A204.1 (cell line): ENCODE measurements around the gene EEF1A1.

Experiments used
- FAIRE-seq: peaks from 2 replicates; lab custom pipeline; 2012; peaks lifted over from hg19 to GRCh38; lab: Jason Lieb, UNC

The EEF1A1 gene

GRCh38 chr6:73504160-73504559, 16.7 kb downstream of the EEF1A1 start:
- no peak for FAIRE-seq

DNA sequence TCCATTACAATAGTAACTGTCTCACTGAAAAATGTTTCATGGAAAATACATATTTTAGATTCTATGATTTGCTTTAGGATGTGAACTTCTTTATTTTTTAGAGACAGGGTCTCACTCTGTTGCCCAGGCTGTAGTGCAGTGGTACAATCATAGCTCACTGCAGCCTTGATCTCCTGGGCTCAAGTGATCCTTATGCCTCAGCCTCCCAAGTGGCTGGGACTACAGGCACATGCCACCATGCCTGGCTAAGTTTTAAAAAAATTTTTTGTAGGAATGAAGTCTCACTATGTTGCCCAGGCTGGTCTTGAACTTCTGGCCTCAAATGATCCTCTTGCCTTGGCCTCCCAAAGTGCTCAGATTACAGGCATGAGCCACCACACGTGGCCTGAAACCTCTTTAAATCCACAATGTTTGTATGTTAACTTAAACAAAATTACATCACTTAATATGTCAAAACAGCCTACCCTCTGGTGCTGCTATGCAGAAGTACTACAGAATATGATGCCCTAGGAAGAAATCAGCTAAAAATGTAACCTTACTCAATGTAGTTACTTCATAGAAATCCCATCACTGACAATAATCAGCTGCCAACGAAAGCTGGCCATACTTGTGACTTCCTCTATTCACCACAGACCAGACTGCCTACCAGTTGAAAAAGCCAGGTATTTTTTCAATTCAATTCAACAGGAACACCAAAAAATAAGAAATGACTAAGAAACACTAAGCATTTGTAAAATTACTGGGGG, 17.6 kb downstream of the EEF1A1 start:
- FAIRE-seq: no peak

- FAIRE-seq: no peak
These were observed 22.9 kb downstream of the EEF1A1 start for GRCh38 chr6:73497915-73498314.

GRCh38 chr6:73491377-73491776, 29.5 kb downstream of the EEF1A1 start:
- FAIRE-seq: no peak

DNA sequence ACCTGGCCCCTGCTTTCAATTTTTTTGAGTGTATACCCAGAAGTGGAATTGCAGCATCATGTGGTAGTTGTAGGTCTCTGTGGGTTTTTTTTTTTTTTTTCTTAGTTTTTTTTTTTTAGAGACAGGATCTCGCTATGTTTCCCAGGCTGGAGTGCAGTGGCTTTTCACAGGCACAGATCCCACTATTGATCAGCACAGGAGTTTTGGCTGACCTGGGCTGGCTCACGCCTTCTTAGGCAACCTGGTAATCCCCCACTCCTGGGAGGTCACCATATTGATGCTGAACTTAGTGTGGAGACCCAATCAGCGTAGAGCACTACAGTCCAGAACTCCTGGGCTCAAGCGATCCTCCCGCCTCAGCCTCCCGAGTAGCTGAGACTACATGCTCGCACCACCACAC, 33.4 kb downstream of the EEF1A1 start:
- FAIRE-seq: no peak

GRCh38 chr6:73484438-73484837, 36.4 kb downstream of the EEF1A1 start:
- FAIRE-seq: no peak

DNA sequence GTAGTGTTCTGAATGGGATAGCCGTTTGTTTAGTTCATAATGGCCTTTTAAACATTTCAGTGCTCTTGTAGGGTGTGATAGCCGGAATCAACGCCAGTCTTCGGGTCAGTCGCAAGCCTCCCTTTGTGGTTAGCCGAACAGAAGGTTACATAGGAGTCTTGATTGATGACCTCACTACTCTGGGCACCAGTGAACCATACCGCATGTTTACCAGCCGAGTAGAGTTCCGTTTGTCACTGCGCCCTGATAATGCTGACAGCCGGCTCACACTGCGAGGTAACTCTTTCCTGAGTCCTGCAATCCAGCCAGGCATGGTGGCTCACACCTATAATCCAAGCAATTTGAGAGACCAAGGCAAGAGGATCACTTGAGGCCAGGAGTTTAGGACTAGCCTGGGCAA, 38.9 kb downstream of the EEF1A1 start:
- no peak for FAIRE-seq

DNA sequence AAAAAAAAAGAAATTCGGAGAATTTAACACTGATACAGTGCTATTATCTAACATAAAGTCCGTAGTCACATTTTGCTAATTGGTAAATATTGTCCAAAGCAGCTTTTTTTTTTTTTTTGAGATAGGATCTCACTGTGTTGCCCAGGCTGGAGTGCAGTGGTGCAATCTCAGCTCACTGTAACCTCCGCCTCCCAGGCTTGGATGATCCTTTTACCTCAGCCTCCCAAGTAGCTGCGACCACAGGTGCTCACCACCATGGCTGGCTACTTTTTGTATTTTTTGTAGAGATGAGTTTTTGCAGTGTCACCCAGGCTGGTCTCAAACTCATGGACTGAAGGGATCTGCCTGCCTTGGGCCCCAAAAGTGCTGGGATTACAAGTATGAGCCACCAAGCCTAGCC, 43.4 kb downstream of the EEF1A1 start:
- FAIRE-seq: no peak

GRCh38 chr6:73476723-73477122, 44.1 kb downstream of the EEF1A1 start:
- no peak for FAIRE-seq

GRCh38 chr6:73471686-73472290, 49.0 kb downstream of the EEF1A1 start:
- FAIRE-seq: no peak
